ENCODE data around the gene CTTN. TPM values are rescaled to one million over a fixed set of nuclear protein-coding genes. Genes with fewer than 3 reads are reported as not detected.

CTTN gene
- total RNA-seq, 4 donors from 2014 or later, result 229 to 418 (median 295) TPM

DNA sequence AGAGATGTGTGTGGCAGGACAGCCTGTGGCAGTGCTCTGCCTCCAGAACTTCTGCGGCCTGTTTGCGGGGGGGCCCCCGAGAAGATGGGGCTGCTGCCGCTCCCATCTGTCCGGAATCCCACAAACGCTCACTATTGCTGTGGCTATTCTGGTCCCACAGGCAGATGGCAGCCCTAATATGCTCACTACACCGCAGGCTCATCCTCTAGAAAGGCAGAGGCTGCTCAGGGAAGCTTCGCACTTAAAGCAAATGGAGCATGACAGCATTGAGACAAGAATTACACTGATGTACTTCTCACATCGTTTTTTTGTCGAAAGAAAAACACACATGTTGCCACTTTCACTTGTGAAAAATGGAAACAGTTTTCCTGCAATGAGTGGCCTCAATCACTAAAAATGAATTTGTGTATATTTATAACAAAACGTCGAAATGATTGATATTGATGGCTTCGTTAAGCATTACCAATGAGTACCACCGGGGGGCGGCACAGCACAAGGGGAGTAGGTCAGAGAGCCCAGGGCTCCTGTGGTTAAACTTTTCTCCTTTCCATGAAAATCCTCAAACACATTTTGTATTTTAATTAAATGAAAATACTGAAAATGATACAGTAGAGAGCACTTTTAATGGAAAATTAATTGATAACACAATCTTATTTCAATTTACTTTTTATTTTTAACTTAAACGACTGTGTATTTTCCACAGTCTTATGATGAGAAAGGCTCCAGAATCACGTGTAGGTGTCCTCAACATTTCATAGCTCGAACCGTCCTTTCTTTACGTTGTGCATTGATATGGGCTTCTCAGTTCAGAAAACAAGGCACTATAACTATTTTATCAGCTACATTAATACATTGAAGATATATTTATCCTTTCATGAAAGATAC, 69.1 kb downstream of the CTTN start:
- intact Hi-C loops (cut with DNase I), result loop anchor here (5.0 kb wide), 1 partner anchor 290 kb away; no protein-coding TSS in a partner anchor
- peak; percentile 51 to 71 for DNase-seq
- H3K36me3 ChIP-seq, result no peaks in the 10 kb centered on the region

GRCh38 chr11:70468256-70469195, 70.2 kb downstream of the CTTN start:
- H3K4me3 ChIP-seq (replicated peaks in 1 of 3), result no peak overlapping the region
- H3K36me3 ChIP-seq, result no peaks in the 10 kb centered on the region
- peaks cover 3 to 4% of the 10 kb centered on the region in 2 donors for H3K4me1 ChIP-seq
- DNase-seq, result no peak
- H3K27me3 ChIP-seq, result no peaks in the 10 kb centered on the region
- 82 to 84% methylated on average over 19 of the region's 19 CpGs for WGBS, 2 donors
- no peak for TF ChIP-seq CTCF (IDR thresholded peaks at IDR 0.05)
- TF ChIP-seq POLR2A (IDR thresholded peaks at IDR 0.05), result no peak
- H3K9me3 ChIP-seq, result no peaks in the 10 kb centered on the region
- H3K27ac ChIP-seq, result no peak overlapping the region
- intact Hi-C loops (cut with DNase I), result loop anchor here (5.0 kb wide), 1 partner anchor 289 kb away; no protein-coding TSS in a partner anchor

More for the DNA sequence above, 69.1 kb downstream of the CTTN start:
- no peak for TF ChIP-seq POLR2A (IDR thresholded peaks at IDR 0.05)
- peak; percentile 68 to 93 (median 81) for TF ChIP-seq CTCF (IDR thresholded peaks at IDR 0.05)
- H3K4me1 ChIP-seq, result peaks cover 3 to 4% of the 10 kb centered on the region in 2 donors
- no peaks in the 10 kb centered on the region for H3K9me3 ChIP-seq
- no peak overlapping the region for H3K4me3 ChIP-seq (replicated peaks in 1 of 3)
- no peaks in the 10 kb centered on the region for H3K27me3 ChIP-seq
- H3K27ac ChIP-seq, result no peak overlapping the region
- 37 to 42% methylated on average over 20 of the region's 20 CpGs for WGBS, 2 donors

- H3K27me3 ChIP-seq, result no peaks in the 10 kb centered on the region
- H3K4me1 ChIP-seq, result peaks cover 3 to 4% of the 10 kb centered on the region in 2 donors
- intact Hi-C loops (cut with DNase I), result loop anchor here (10.0 kb wide), 1 partner anchor 425 kb away; no protein-coding TSS in a partner anchor
- H3K36me3 ChIP-seq, result no peaks in the 10 kb centered on the region
- TF ChIP-seq CTCF (IDR thresholded peaks at IDR 0.05) (no peak), POLR2A (IDR thresholded peaks at IDR 0.05) (no peak)
- no peak overlapping the region for H3K27ac ChIP-seq
- 78 to 91% methylated on average over 6 of the region's 6 CpGs for whole genome bisulfite sequencing, 2 donors
- H3K4me3 ChIP-seq (replicated peaks in 1 of 3), result no peak overlapping the region
- H3K9me3 ChIP-seq, result no peaks in the 10 kb centered on the region
- DNase-seq, result no peak
Measured at GRCh38 chr11:70470127-70470526, 71.8 kb downstream of the CTTN start.

DNA sequence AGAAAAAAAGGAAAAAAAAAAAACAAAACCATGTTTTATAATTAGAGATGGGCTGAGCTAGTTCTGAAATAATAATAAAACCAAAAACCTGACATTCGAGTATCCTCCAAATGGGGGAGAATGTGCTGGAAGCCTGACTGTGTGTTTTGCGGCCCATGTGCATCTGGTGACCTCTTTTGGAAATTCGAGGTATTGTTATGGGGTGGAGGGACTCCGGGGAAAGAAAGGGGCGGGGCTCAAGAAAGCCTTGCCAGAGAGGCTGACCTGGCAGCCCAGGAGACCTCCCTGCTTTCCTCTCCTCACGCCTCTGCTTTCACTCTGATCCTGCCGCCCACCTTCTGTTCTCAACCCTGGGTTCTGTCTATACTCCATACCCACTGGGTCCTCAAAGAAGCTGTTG, 72.9 kb downstream of the CTTN start:
- no peak overlapping the region for H3K27ac ChIP-seq
- 46 to 50% methylated on average over 7 of the region's 7 CpGs for WGBS, 2 donors
- peak in 1 of 6 experiments; percentile 17 for TF ChIP-seq CTCF (IDR thresholded peaks at IDR 0.05)
- TF ChIP-seq POLR2A (IDR thresholded peaks at IDR 0.05), result no peak
- no peak overlapping the region for H3K4me3 ChIP-seq (replicated peaks in 1 of 3)
- no peaks in the 10 kb centered on the region for H3K27me3 ChIP-seq
- H3K4me1 ChIP-seq, result peaks cover 3 to 4% of the 10 kb centered on the region in 2 donors
- H3K9me3 ChIP-seq, result no peaks in the 10 kb centered on the region
- H3K36me3 ChIP-seq, result no peaks in the 10 kb centered on the region
- intact Hi-C loops (cut with DNase I), result loop anchor here (10.0 kb wide), 1 partner anchor 424 kb away; no protein-coding TSS in a partner anchor
- DNase-seq, result no peak
